Transverse colon (tissue), 4 donors: ENCODE results near the gene KIFAP3. TPM values are rescaled to one million over a fixed set of nuclear protein-coding genes. Genes with fewer than 3 reads are reported as not detected.
A peak's percentile ranks its signal among the peaks of the same experiment; 100 is the strongest.

Source experiments
- DNase-seq: peaks from one replicate; pipeline ENCODE4 v3.0.0-alpha.2; 2019
- H3K27ac ChIP-seq, 4 donors: fragments of 200-600 bp; sonication (generic); 2 replicates each; pipeline ENCODE4 v1.5.1; 2016 to 2018; ENCODE audit warnings: inconsistent platforms in 4 of 4
- H3K27me3 ChIP-seq: fragments of 200-600 bp; sonication (generic); 2 replicates; pipeline ENCODE4 v1.5.1; 2017; ENCODE audit warnings: inconsistent platforms
- H3K36me3 ChIP-seq, 4 donors: fragments of 200-600 bp; sonication (generic); 2 replicates each; pipeline ENCODE4 v1.5.1; 2017 to 2019; ENCODE audit warnings: inconsistent platforms in 4 of 4
- H3K4me1 ChIP-seq, 4 donors: fragments of 200-600 bp; sonication (generic); 2 replicates each; pipeline ENCODE4 v1.5.1; 2017 to 2020; ENCODE audit warnings: inconsistent platforms in 4 of 4
- H3K4me3 ChIP-seq, 4 donors: fragments of 200-600 bp; sonication (generic); 1 replicate in 1 of 4; 2 replicates in 3 of 4; pipeline versions ENCODE4 v1.5.1 to v1.6.1; 2017 to 2019; ENCODE audit warnings: inconsistent platforms in 4 of 4
- H3K9me3 ChIP-seq, 2 donors: fragments of 200-600 bp; sonication (generic); 2 replicates each; pipeline ENCODE4 v1.5.1; 2017 to 2019; ENCODE audit warnings: inconsistent platforms in 2 of 2
- CTCF ChIP-seq, 5 experiments: fragments of 200-600 bp in 3 of 5; fragments of 450-650 bp in 2 of 5; sonication (generic) in 3 of 5; IDR thresholded peaks; 1 replicate in 2 of 5; 2 replicates in 3 of 5; pipeline ENCODE4 v1.5.1; 2016 to 2017; ENCODE audit warnings: antibody characterized with exemption in 5 of 5, inconsistent platforms in 3 of 5, mild to moderate bottlenecking in 2 of 5, moderate library complexity in 1 of 5
- EP300 ChIP-seq: sonication (generic); formaldehyde crosslinking; IDR thresholded peaks from one replicate; pipeline ENCODE4 v1.6.1; 2017; ENCODE audit warnings: antibody characterized with exemption, low read depth
- POLR2A ChIP-seq: fragments of 450-650 bp; IDR thresholded peaks from one replicate; pipeline ENCODE4 v1.6.1; 2016; ENCODE audit warnings: antibody characterized with exemption, mild to moderate bottlenecking, moderate library complexity
- POLR2AphosphoS5 ChIP-seq, 3 donors: sonication (generic); formaldehyde crosslinking; IDR thresholded peaks; one replicate each; pipeline ENCODE4 v1.6.1; 2016; ENCODE audit warnings: antibody characterized with exemption in 3 of 3
- WGBS, 2 donors: methylation state at CpG; one replicate each; pipeline ENCODE4 v1.1.5; 2018; ENCODE audit warnings: low coverage in 1 of 2; 5-methylcytosine and 5-hydroxymethylcytosine counted together
- in situ Hi-C, 4 donors: fragments of 200-750 bp; cut with MboI; loops; one replicate each; pipeline versions ENCODE4 v1.15.0 to v1.15.1; 2017; ENCODE audit warnings: low sequenced_read_pairs in 3 of 4, low pct_ligation_motif_present in 1 of 4, low pct_unique_long_range_greater_than_20kb in 1 of 4
- intact Hi-C: fragments of 100-400 bp; cut with DNase I; formaldehyde crosslinking; loops from one replicate; pipeline ENCODE4 v1.15.1; 2023; ENCODE audit warnings: low total_unique reads
- total RNA-seq, 4 donors: library from RNA; depleted of rRNA; stranded (reverse); fragments of >200 nt; gene quantifications; one replicate each; pipeline ENCODE4 v1.1.0, GENCODE V29; 2016

Gene KIFAP3
- total RNA-seq, 4 donors from 2014 or later: 21.7 to 58.9 (median 27.1) TPM

- Histone ChIP-seq H3K4me1 (peaks cover 0 to 17% (median 7%) of the 10 kb centered on the region in 4 donors), H3K27me3 (no peaks in the 10 kb centered on the region), H3K36me3 (no peaks in the 10 kb centered on the region), H3K9me3 (no peaks in the 10 kb centered on the region), H3K27ac (peak overlapping the region; percentile 6 to 38 (median 26)), H3K4me3 (no peak overlapping the region)
- in situ Hi-C loops (loop anchor here in 1 of 4 donors (25.0 kb wide), 1 partner anchor 1012 kb away; the partner anchor contains the start of gene MROH9), intact Hi-C loops (no loop called here)
- TF ChIP-seq POLR2A (no peak), POLR2AphosphoS5 (IDR thresholded peaks at IDR 0.05) (peak in 1 of 3 donors; percentile 40), EP300 (no peak), CTCF (IDR thresholded peaks at IDR 0.05) (no peak)
- 44 to 57% methylated on average over 3 of the region's 3 CpGs for WGBS, 2 donors
- no peak for DNase-seq
Measured at GRCh38 chr1:169925505-169926482, 148.7 kb downstream of the KIFAP3 start.

GRCh38 chr1:169924829-169925228 is 149.7 kb downstream of the KIFAP3 start:
- DNase-seq: no peak
- no peak overlapping the region for H3K4me3 ChIP-seq
- TF ChIP-seq EP300 (no peak), POLR2A (no peak), CTCF (IDR thresholded peaks at IDR 0.05) (no peak)
- in situ Hi-C loops: loop anchor here in 2 of 4 donors (25.0 kb wide), 3 partner anchors 612 to 1012 kb away; partner anchors contain the start of genes GORAB (in 1 of the 2) and MROH9 (in 1 of the 2)
- WGBS, 2 donors: 63 to 73% methylated on average over 2 of the region's 2 CpGs
- intact Hi-C loops: no loop called here
- no peak overlapping the region for H3K27ac ChIP-seq
- no peaks in the 10 kb centered on the region for H3K27me3 ChIP-seq
- peaks cover 0 to 17% (median 7%) of the 10 kb centered on the region in 4 donors for H3K4me1 ChIP-seq
- no peaks in the 10 kb centered on the region for H3K9me3 ChIP-seq
- H3K36me3 ChIP-seq: no peaks in the 10 kb centered on the region

- Histone ChIP-seq H3K36me3 (peaks cover 0 to 7% (median 0%) of the 10 kb centered on the region in 4 donors), H3K4me1 (peaks cover 0 to 17% (median 7%) of the 10 kb centered on the region in 4 donors), H3K27ac (no peak overlapping the region), H3K4me3 (no peak overlapping the region), H3K27me3 (no peaks in the 10 kb centered on the region), H3K9me3 (no peaks in the 10 kb centered on the region)
- intact Hi-C loops (no loop called here), in situ Hi-C loops (loop anchor here in 2 of 4 donors (25.0 kb wide), 2 partner anchors 613 to 963 kb away; partner anchors contain the start of gene GORAB (in 1 of the 2))
- WGBS, 2 donors: 95 to 99% methylated on average over 2 of the region's 2 CpGs
- no peak for TF ChIP-seq POLR2A
- no peak for TF ChIP-seq EP300
- no peak for TF ChIP-seq CTCF (IDR thresholded peaks at IDR 0.05)
- TF ChIP-seq POLR2AphosphoS5 (IDR thresholded peaks at IDR 0.05): no peak
- no peak for DNase-seq
Measured at GRCh38 chr1:169924063-169924462, 150.4 kb downstream of the KIFAP3 start.

- Histone ChIP-seq H3K4me1 (peaks cover 0 to 8% (median 7%) of the 10 kb centered on the region in 4 donors), H3K27ac (no peak overlapping the region), H3K9me3 (no peaks in the 10 kb centered on the region), H3K4me3 (no peak overlapping the region), H3K36me3 (peaks cover 0 to 9% (median 0%) of the 10 kb centered on the region in 4 donors), H3K27me3 (no peaks in the 10 kb centered on the region)
- 96 to 100% methylated on average over 4 of the region's 4 CpGs for WGBS, 2 donors
- no peak for DNase-seq
- in situ Hi-C loops: loop anchor here in 2 of 4 donors (25.0 kb wide), 2 partner anchors 616 to 966 kb away; partner anchors contain the start of gene GORAB (in 1 of the 2)
- no peak for TF ChIP-seq CTCF (IDR thresholded peaks at IDR 0.05)
- TF ChIP-seq POLR2A: no peak
- TF ChIP-seq POLR2AphosphoS5 (IDR thresholded peaks at IDR 0.05): no peak
- TF ChIP-seq EP300: no peak
- intact Hi-C loops: no loop called here
Measured at GRCh38 chr1:169921080-169921479, 153.4 kb downstream of the KIFAP3 start.
